ENCODE measurements around the gene LCAT.
A peak's percentile ranks its signal among the peaks of the same experiment; 100 is the strongest.

The LCAT gene

DNA sequence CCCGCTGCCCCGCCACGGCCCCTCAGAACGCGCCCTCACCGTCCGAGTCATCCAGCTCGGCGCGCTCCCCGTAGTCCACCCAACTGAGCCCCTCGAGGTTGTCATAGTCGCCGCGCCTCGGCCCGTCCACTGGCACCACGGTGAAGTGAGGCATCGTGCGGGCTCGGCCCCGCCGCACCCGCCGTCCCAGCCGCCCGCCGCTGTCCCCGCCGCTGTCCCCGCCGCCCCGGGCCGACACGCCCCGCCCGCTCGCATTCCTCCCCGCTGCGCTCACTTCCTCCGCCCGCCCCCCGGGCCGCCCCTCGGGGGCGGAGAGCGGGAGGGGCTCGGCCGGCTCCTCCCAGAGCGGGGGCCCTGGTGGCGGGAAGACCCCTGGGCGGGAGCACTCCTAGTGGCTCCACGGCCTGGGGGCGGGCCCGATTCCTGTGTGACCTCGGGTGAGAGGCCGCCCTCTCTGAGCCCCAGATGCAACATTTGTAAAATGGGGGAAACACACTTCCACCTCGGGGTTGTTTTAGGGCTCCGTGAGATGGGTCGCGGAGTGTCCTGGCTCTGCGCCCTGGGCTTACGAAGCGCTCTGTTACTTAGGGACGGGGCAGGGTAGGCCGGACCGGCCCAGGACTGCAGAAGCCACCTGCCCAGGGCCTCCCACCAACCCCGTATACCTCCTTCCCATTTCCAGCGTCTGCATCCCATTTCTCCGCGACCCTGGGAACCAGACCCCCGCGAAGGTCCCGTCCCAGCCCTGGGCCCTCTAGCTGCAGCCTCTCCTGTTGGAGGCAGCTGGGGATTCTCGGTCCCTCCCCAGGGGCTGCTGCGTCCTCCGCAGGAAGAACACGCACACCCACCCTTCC, 24.7 kb upstream of the LCAT start, which contains the start of gene SLC12A4:
Gene SLC12A4 (minus strand): TSS at position 238 of the 854 bp plus-strand sequence. CDS start 84 bp downstream, at position 154.
- DNase-seq: peak; percentile 86 to 91

DNA sequence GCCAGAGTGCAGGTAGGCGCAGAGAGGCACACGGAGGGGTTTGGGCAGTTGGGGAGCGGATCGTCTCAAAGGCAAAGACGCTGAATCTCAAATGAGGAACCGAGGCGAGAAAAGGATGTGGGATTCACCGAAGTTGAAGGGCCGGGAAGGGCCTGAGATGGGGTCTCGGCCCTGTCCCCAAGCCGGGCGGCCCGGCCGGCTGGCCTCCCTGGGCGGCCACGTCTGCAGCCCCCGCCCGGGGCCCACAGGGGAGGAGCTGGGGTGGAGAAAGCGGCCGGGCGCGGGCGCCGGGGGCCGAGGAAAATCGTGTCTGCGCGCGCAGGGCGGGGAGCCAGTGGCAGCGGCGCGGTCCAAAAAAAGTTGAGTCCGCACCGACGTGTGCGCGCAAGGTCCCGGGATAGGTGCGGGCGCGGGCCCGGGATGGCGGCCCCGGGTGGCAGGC, 24.1 kb upstream of the LCAT start:
- DNase-seq: no peak

DNA sequence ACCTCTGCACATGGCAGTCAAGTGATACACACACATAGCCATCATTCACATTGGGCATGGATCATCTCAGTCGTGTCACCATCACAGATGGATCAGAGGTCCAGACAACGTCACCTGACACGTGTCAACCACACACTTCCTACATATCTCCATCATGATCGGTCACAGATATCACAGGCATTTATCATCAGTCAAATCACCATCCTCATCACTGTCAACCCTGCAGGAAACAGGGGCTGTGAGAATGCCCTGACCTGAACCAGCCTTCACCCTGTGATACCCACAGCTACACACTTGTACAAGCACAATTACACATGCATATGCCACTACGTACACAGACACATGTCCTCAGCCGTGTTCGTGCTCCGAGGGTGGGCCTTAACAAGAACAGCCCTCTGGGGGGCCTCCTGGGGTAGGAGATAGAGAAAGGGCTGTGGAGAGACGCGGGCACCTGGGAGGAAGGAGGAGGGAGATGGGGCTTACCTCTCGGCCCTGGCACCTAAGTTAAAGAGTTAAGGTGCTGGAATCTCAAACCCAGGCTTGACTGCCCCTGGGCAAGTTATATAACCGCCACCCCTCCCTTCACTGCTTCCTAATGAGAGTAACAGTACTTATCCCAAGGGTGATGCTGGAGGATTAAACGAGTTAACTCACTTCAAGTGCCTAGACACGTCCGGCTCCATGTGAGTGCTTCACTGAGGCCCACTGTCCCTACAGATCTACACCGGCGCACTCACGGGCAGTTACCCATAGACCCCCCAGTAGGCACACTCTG, 23.4 kb upstream of the LCAT start:
- peak in 1 of 2 donors; percentile 33 for DNase-seq

DNA sequence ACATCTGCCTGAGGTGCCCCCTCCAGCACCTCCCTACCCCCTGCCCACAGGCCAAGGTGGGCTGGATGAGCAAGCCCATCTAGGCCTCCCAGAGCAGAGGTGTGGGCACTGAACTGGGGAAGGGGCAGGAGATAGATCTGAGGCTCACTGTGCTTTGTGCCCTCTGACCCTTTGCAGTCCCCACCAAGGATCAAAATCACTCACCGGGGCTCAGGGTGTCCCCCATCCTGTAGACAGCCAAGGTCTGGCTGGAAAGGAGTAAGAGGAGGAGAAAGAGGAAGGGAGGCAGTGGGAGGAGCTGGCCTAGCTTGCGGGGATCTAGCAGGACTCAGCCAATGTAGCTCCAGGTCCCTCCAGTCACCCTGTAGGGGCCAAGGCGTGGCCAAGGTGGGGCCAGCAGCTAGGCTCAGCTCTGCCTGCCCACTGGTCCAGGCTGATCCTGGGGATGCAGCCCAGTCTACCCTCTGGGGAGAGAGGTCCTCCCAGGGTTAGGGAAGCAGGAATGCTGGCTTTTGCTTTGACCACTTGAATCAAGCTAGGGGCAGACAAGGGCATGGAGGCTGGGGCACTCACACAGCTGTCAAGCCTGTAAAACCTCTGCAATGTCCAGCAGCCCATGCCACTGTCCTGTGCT, 22.7 kb upstream of the LCAT start:
- DNase-seq: no peak

DNA sequence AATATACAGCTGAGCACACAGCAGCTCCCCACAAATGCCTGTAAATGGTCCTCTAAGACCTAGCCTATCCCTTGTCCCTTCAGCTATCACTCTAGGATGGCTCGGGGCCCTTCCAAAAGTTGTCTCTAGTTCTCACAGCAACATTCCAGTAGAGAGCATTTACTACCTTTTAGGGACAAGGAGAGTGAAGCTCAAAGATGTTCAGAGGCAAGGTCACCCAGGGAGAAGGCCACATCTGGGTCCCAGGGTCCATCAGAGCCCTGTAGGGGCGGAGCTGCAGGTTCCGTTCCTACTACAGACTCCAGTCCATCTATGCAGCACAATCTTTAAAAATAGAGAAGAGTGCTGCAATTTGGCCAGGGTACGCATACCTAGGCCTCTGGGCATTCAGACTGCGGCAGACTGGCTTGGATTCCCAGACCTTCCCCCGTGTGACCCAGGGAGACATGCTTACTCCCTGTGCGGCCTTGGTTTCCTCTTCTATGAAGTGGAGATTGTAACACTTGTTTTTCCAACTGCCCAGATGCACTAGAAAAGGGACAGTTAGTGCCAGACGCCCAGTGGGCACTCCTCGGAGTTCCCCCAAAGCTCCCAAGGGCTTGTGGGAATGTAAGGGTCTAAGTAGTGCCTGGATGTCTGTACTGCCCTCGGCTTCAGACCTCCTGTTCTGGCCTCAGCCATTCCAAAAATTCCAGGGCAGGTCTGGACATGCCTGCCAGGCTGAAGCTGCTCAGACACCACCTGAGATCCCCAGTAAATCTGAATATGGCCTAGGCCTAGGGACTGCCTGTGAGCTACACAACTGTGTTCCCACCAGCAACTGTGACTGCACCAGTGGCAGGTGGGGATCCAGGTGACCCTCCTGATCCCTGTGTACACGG, 22.0 kb upstream of the LCAT start:
- DNase-seq: no peak

DNA sequence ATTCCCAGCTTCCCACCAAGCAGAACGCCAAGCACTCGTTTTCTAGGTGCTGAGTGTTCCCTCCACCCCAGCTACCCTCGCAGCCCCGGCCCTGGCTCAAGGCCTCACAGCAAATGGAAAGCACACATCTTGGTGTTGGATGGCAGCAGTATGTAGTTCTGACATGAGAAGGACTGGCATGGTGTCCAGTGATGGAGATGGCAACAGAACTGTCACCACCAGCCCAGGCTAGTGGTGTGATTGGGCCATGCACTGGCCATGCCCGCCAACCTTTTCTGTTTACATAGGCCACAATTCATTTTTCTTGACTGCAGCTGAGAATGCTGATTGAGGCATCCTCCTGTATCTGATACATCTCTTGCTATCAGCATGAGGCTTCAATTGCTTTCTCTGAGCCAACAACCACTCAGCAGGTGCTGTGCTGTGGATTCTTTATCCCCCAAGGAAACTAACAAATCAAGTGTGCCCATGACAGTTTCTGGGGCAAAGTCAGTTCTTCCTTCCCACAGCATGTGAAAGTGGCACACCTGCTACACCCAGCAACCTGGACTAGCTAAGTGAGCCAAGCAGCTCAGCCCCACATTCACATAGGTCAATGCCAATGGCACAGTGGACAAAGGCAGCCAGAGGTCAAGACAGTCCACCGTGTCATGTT, 20.7 kb upstream of the LCAT start:
- no peak for DNase-seq

DNA sequence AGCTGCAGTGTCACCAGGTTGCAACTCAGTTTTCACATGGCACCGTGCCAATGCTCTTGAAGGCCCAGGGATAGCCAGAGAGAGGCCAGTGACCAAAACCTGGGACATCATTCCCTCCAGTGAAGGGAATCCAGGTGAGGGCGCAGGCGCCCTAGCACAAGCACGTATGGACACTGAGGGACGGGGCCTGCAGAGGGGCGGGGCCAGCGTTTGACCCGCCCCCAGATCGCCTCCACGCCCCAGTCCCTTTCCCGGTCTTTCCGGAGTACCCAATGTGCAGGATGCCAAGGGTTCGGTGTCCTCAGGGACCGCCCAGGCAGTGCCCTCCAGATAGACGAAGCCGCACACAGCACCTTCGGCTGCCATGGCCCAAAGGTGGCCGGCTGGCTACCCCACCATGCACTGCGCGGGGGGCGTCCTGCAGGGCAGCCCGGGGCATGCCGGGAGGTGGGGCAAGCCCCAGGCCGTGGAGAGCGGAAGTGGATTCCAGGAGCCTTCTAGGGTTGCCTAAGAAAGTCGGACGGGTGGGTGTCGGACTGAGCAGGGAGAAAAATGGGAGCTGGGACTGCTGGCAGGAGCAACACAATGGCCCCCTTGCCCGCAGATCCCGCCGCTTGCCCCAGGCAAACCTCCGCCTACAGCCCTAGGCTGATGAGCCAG, 19.9 kb upstream of the LCAT start:
- DNase-seq: no peak

DNA sequence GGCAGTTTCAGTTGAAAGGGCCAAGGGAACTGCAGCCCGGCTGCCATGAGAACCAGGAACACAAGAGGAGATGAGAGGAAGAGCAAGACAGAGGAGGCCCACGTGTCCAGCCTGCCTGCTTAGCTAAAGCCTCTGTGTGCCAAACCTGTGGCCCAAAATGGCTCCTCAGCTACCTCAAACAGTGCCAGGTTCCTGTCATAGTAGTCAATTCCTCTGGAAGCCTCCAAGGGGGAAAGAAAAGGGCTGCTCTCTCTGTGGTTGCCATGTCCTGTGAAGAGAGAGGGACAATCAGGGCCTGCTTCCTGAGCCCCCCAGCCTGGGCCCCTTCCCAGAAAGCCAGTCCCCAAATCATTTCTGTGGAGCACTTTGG, 19.4 kb upstream of the LCAT start:
- DNase-seq: no peak

DNA sequence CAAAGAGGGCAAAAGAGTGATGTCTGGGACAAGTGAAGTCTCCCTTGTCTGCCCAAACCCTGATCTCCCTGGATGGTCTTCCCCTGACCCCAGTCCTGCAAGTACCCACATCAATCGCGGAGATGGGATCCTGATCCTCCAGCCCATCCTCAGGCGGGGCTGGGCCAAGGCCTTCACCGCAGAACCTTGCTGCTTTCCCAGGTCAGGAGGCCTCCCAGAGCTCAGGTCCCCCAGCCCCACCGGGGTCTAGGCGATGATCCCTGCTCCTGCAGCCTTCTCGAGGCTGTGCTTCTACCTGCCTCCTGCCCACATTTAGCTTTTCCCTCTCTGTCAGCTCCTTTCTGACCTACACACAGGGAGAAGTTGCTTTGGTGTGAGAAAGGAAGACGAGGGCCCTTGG, 18.2 kb upstream of the LCAT start:
- no peak for DNase-seq

DNA sequence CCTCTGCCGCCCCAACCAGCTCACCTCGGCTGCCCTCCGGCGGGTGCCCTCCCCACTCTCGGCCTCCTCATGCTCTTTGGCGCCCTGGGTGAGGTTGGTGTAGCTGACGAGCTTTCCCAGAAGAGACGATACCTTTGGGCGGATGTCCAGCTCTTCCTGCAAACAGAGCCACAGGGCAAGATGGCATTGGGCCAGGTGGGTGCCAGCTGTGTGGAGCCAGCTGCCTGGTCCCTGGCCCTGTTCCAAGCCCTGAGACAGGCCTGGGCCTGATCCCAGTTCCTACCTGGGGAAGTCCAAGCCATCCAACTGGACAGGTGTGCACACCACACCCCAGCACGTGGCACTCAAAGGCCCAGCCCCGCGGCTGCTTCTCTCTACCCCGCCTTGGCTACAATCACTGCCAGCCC, 17.6 kb upstream of the LCAT start:
- DNase-seq: no peak

DNA sequence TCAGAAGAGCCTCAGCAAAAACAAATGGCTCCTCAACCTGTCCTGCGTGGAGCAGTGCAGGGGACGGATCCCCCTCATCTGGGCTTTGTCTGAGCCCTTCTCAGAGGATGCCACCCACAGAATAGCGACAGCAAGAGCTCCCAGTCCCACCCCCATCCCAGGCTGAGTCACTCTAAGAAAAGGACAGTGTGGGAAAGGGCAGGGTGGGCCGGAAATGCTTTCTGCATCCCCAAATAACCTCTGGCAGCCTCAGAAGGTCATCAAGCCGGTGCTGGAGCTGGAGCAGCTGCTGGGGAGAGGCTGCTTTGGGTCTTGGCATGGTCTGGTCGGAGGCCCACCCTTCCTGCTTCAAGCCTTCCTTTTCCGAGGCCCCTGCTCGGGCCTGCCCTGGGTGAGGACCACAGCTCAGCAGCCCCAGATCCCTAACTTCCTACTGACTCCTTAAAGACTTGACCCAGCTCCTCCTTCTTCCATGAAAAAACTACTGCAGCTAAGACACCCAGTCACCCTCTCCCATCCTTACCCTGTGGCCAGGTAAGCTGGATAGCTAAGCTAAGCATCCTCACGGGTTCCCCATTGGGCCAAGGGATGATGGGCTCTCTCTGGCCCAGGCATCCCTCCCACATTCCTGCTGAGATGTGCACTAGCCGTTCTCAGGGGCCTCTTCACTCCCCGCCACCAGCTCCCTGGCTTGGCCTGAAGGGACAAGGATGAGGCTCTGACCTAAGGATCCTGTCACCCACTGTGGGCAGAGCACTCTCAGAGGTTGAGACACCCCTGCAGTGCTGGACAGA, 15.8 kb upstream of the LCAT start:
- no peak for DNase-seq

DNA sequence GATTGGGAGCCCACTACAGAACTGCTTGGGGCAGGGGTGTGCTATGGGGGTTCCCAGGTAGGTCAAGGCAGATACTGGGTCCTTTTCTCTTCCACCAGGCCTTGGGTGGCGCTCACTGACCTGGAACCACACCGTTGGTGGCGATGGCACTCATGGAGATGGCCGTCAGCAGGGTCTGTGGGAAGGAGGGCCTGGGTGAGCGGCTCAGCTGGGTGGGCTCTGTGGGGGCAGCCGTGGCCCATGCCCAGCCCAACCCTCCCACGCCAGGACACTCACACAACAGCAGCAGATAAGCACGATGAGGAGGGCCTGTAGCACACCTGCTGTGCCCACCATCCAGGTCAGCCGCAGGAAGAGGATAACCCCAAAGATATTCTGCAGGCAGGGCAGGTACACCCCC, 13.7 kb upstream of the LCAT start:
- DNase-seq: no peak

DNA sequence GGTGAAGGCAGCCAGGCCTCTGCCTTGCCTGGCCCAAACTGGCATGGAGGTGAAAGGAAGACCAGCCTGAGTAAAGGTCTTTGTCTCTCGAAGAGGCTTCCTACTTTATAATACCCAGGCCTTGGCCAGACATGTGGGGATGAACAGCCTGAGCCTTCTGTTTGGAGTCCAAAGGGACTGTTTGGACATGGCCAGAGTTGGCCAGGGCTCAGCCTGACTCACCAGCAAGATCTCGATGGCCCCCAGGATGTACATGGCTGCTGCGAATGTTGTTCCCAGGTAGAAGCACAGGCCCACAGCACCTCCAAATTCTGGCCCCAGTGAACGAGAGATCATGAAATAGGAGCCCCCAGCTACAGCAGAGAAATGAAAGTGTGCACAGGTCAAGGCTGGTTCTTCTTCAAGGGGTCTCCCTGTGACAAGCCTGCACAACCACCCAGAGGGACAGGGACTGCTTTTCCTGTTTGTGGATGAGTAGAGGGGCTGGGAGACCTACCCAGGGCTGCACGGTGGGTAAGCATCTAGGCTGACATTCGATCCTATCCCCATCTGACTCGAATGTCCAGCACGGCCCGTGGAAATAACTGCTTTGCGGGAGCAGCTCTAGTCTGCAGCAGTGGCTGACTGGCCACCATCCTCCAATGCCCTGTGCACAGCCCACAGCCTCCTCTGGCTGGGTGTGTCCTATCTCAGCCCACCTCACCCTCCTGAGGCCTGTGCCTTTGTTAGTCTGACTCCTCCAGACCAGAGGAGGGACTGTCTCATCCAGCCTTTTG, 10.7 kb upstream of the LCAT start:
- DNase-seq: no peak

DNA sequence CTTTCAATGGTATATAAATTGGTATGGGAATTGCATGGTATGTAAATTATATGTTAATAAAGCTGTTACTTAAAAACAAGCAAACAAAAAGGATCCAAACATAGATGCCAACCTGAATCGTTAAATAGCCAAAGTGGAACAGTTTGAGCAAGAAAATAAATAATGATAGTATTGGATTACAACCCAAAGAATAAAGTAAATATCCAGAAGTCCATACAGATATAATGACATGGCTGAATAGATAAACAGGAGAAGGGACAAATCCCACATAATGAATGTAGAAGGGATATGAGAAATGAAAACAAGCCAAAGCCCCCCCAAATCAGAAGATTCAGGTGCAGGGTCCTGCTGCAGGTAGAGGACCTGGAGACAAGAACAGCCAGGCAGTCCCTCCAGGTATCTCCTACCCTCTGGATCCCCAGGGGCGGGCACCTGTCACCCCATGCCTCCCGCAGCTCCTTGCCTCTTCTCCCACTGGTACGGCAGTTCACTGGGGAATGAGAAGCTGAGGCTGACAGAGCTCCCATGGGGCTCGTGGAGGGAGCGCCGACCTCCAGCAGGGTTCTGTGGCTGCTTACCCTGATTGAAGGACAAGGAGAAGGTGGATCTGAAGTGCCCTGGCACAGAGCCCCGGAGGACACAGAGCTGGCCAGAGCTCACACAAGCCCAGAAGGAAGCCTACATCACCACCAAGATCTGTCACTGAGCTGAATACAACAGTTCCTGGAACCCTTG, 9.9 kb upstream of the LCAT start:
- no peak for DNase-seq

DNA sequence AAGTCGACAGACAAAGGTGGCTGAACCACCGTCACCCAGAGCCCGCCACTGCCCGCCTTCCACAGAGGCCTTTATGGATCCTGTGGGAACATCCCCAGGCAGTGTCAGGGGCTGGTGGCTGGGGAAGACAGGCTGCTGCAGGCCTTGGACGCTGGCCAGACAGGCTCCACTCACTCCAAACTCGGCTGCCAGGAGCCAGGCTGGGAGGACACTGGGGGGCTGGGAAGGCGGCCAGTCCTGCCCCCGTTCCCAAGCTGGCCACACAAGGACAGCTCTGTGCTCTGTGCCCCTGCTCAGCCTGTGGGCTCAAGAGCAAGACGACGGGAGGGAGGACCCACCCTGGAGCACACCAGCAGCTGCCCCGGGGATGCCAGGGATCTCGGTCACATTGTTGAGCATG, 7.6 kb upstream of the LCAT start:
- DNase-seq: no peak

DNA sequence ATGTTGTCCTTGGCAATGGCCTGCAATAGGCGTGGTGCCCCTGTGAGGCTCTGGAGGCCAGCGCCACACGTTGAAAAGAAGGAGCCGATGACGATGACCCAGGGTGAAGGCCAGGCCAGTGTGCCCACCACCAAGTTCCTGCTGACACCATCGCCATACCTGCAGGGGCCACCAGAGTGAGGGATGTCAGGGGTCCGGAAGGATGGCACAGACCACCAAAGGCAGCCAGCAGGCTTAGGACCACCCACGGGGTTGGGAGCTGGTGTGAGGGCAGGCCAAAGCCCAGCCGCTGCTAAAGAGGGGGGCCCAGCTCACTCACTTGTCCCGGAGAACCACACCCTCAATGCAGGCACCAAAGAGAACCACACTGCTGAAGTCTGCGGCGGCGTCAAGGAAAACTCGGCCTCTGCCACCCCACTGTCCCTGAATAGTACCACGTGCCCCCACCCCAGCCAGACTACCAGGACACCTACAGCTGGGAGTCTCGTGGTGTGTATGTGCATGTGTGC, 6.5 kb upstream of the LCAT start:
- DNase-seq: no peak

DNA sequence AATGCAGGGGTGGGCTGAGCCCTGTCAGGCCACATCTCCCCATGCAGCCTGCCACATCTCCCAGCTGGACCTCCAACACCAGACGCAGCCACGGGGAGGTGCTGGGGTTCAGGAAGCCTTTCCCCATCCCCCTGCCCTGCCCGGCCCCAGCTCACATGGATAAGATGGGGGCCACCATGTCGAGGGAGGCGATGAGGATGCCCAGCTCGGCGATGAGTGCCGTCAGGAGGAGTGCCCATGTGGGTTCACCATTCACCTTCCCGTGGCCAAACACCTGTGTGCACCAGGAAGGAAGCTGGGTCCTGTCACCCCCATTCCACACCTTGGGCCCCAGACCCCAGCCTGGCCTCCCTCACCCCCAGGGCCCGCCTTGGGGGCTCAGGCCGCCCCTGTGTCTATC, 5.7 kb upstream of the LCAT start:
- DNase-seq: no peak

DNA sequence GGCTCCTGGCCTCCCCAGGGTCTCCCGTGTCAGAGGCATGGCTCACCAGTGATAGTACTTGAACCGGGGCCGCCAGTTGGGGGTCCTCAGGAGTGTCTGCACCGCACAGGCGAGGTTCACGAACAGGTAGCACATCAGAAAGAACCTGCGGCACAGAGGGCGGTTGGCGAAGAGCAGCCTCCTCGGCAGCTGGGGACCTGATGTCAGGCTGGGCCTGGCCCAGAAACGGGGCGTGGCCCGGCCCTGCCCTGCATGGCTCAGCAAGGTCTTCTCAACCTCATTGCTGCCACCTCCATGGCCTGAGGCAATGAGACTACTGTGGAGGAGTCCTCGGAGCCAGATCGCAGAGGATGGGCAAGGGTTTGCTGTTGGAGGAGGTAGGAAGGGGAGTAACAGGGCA, 4.1 kb upstream of the LCAT start:
- DNase-seq: no peak
